ENCODE results near the gene SPATA46.

Gene SPATA46

GRCh38 chr1:162375463-162375862, 1.2 kb downstream of the SPATA46 start:
- H3K79me1 ChIP-seq (ENCODE audit: low read length), result no peaks in the 10 kb centered on the region
- no peak overlapping the region for H4K5ac ChIP-seq (ENCODE audit: low read length)
- H4K8ac ChIP-seq (ENCODE audit: low read depth, low read length), result no peak overlapping the region
- H3K79me2 ChIP-seq (ENCODE audit: control insufficient read depth, insufficient read depth, low read length), result no peaks in the 10 kb centered on the region
- no peaks in the 10 kb centered on the region for H3K4me1 ChIP-seq (ENCODE audit: control insufficient read depth, low read depth, low read length)
- no peak overlapping the region for H3K9ac ChIP-seq (ENCODE audit: low read length)
- no peak overlapping the region for H2AK5ac ChIP-seq (ENCODE audit: low read length)
- H3K27ac ChIP-seq (ENCODE audit: low read depth, low read length), result no peak overlapping the region
- H3K56ac ChIP-seq (ENCODE audit: low read length), result no peak overlapping the region
- no peak overlapping the region for H3K23ac ChIP-seq (ENCODE audit: low read length)
- H2BK120ac ChIP-seq (ENCODE audit: low read depth, low read length), result no peak overlapping the region
- H3K36me3 ChIP-seq (ENCODE audit: control insufficient read depth, insufficient read depth, low read length), result no peaks in the 10 kb centered on the region
- DNase-seq, result no peak
- no peak overlapping the region for H2BK15ac ChIP-seq (replicated peaks; ENCODE audit: low read depth)
- WGBS (ENCODE audit: extremely low coverage, insufficient coverage, low lambda C conversion rate), result no CpG with 5 or more reads among the region's 8 CpGs
- H3K4ac ChIP-seq (ENCODE audit: low read depth, low read length), result no peak overlapping the region
- no peak overlapping the region for H3K4me2 ChIP-seq (ENCODE audit: low read length)
- H3K4me3 ChIP-seq (ENCODE audit: low read length), result no peak overlapping the region
- no peaks in the 10 kb centered on the region for H3K27me3 ChIP-seq (ENCODE audit: insufficient read depth, low read length, poor library complexity)
- no peak overlapping the region for H2BK5ac ChIP-seq (ENCODE audit: low read length)
- no peak overlapping the region for H3K18ac ChIP-seq (ENCODE audit: low read length)

GRCh38 chr1:162374406-162374805, 2.2 kb downstream of the SPATA46 start:
- no peak overlapping the region for H2BK120ac ChIP-seq (ENCODE audit: low read depth, low read length)
- H3K79me2 ChIP-seq (ENCODE audit: control insufficient read depth, insufficient read depth, low read length), result no peaks in the 10 kb centered on the region
- no peaks in the 10 kb centered on the region for H3K36me3 ChIP-seq (ENCODE audit: control insufficient read depth, insufficient read depth, low read length)
- no peaks in the 10 kb centered on the region for H3K27me3 ChIP-seq (ENCODE audit: insufficient read depth, low read length, poor library complexity)
- no peak overlapping the region for H3K27ac ChIP-seq (ENCODE audit: low read depth, low read length)
- H3K4me3 ChIP-seq (ENCODE audit: low read length), result no peak overlapping the region
- H4K8ac ChIP-seq (ENCODE audit: low read depth, low read length), result no peak overlapping the region
- H3K23ac ChIP-seq (ENCODE audit: low read length), result no peak overlapping the region
- no peak overlapping the region for H4K5ac ChIP-seq (ENCODE audit: low read length)
- H3K4me1 ChIP-seq (ENCODE audit: control insufficient read depth, low read depth, low read length), result no peaks in the 10 kb centered on the region
- H2BK5ac ChIP-seq (ENCODE audit: low read length), result no peak overlapping the region
- H2AK5ac ChIP-seq (ENCODE audit: low read length), result no peak overlapping the region
- WGBS (ENCODE audit: extremely low coverage, insufficient coverage, low lambda C conversion rate), result no CpG with 5 or more reads among the region's 9 CpGs
- no peaks in the 10 kb centered on the region for H3K79me1 ChIP-seq (ENCODE audit: low read length)
- H3K4me2 ChIP-seq (ENCODE audit: low read length), result no peak overlapping the region
- no peak overlapping the region for H3K56ac ChIP-seq (ENCODE audit: low read length)
- H3K18ac ChIP-seq (ENCODE audit: low read length), result no peak overlapping the region
- H3K9ac ChIP-seq (ENCODE audit: low read length), result no peak overlapping the region
- H2BK15ac ChIP-seq (replicated peaks; ENCODE audit: low read depth), result no peak overlapping the region
- DNase-seq, result no peak
- H3K4ac ChIP-seq (ENCODE audit: low read depth, low read length), result no peak overlapping the region

- Histone ChIP-seq H3K4me3 (ENCODE audit: low read length) (no peak overlapping the region), H3K56ac (ENCODE audit: low read length) (no peak overlapping the region), H2BK15ac (replicated peaks; ENCODE audit: low read depth) (no peak overlapping the region), H2BK120ac (ENCODE audit: low read depth, low read length) (no peak overlapping the region), H3K23ac (ENCODE audit: low read length) (no peak overlapping the region), H4K5ac (ENCODE audit: low read length) (no peak overlapping the region), H2AK5ac (ENCODE audit: low read length) (no peak overlapping the region), H3K79me1 (ENCODE audit: low read length) (no peaks in the 10 kb centered on the region), H3K18ac (ENCODE audit: low read length) (no peak overlapping the region), H3K79me2 (ENCODE audit: control insufficient read depth, insufficient read depth, low read length) (no peaks in the 10 kb centered on the region), H3K4ac (ENCODE audit: low read depth, low read length) (no peak overlapping the region), H3K27me3 (ENCODE audit: insufficient read depth, low read length, poor library complexity) (no peaks in the 10 kb centered on the region), H3K36me3 (ENCODE audit: control insufficient read depth, insufficient read depth, low read length) (no peaks in the 10 kb centered on the region), H3K4me1 (ENCODE audit: control insufficient read depth, low read depth, low read length) (no peaks in the 10 kb centered on the region), H4K8ac (ENCODE audit: low read depth, low read length) (no peak overlapping the region), H3K9ac (ENCODE audit: low read length) (no peak overlapping the region), H3K4me2 (ENCODE audit: low read length) (no peak overlapping the region), H3K27ac (ENCODE audit: low read depth, low read length) (no peak overlapping the region), H2BK5ac (ENCODE audit: low read length) (no peak overlapping the region)
- DNase-seq, result no peak
- no CpG with 5 or more reads among the region's 8 CpGs for WGBS (ENCODE audit: extremely low coverage, insufficient coverage, low lambda C conversion rate)
These were observed 3.0 kb downstream of the SPATA46 start for GRCh38 chr1:162373541-162374260.

- Histone ChIP-seq H3K4me3 (ENCODE audit: low read length) (no peak overlapping the region), H3K4ac (ENCODE audit: low read depth, low read length) (no peak overlapping the region)
These were observed 3.6 kb downstream of the SPATA46 start for GRCh38 chr1:162373072-162373427.

GRCh38 chr1:162372159-162373071, 4.2 kb downstream of the SPATA46 start:
- H2AK5ac ChIP-seq (ENCODE audit: low read length), result no peak overlapping the region
- no CpG with 5 or more reads among the region's 13 CpGs for WGBS (ENCODE audit: extremely low coverage, insufficient coverage, low lambda C conversion rate)
- H2BK15ac ChIP-seq (replicated peaks; ENCODE audit: low read depth), result no peak overlapping the region
- H3K9ac ChIP-seq (ENCODE audit: low read length), result no peak overlapping the region
- H3K4me3 ChIP-seq (ENCODE audit: low read length), result no peak overlapping the region
- no peak overlapping the region for H3K18ac ChIP-seq (ENCODE audit: low read length)
- no peak overlapping the region for H4K8ac ChIP-seq (ENCODE audit: low read depth, low read length)
- H3K23ac ChIP-seq (ENCODE audit: low read length), result no peak overlapping the region
- no peaks in the 10 kb centered on the region for H3K4me1 ChIP-seq (ENCODE audit: control insufficient read depth, low read depth, low read length)
- H2BK120ac ChIP-seq (ENCODE audit: low read depth, low read length), result no peak overlapping the region
- peak; percentile 60 for DNase-seq
- H3K79me2 ChIP-seq (ENCODE audit: control insufficient read depth, insufficient read depth, low read length), result no peaks in the 10 kb centered on the region
- H3K27me3 ChIP-seq (ENCODE audit: insufficient read depth, low read length, poor library complexity), result no peaks in the 10 kb centered on the region
- H3K4me2 ChIP-seq (ENCODE audit: low read length), result no peak overlapping the region
- no peak overlapping the region for H3K4ac ChIP-seq (ENCODE audit: low read depth, low read length)
- no peaks in the 10 kb centered on the region for H3K79me1 ChIP-seq (ENCODE audit: low read length)
- H3K56ac ChIP-seq (ENCODE audit: low read length), result no peak overlapping the region
- no peak overlapping the region for H4K5ac ChIP-seq (ENCODE audit: low read length)
- no peaks in the 10 kb centered on the region for H3K36me3 ChIP-seq (ENCODE audit: control insufficient read depth, insufficient read depth, low read length)
- H2BK5ac ChIP-seq (ENCODE audit: low read length), result no peak overlapping the region
- H3K27ac ChIP-seq (ENCODE audit: low read depth, low read length), result no peak overlapping the region

More at GRCh38 chr1:162373072-162373427, 3.6 kb downstream of the SPATA46 start:
- Histone ChIP-seq H3K27me3 (ENCODE audit: insufficient read depth, low read length, poor library complexity) (no peaks in the 10 kb centered on the region), H3K36me3 (ENCODE audit: control insufficient read depth, insufficient read depth, low read length) (no peaks in the 10 kb centered on the region), H2AK5ac (ENCODE audit: low read length) (no peak overlapping the region), H3K23ac (ENCODE audit: low read length) (no peak overlapping the region), H3K56ac (ENCODE audit: low read length) (no peak overlapping the region), H3K79me2 (ENCODE audit: control insufficient read depth, insufficient read depth, low read length) (no peaks in the 10 kb centered on the region), H4K5ac (ENCODE audit: low read length) (no peak overlapping the region), H4K8ac (ENCODE audit: low read depth, low read length) (no peak overlapping the region), H2BK5ac (ENCODE audit: low read length) (no peak overlapping the region), H3K4me2 (ENCODE audit: low read length) (no peak overlapping the region), H2BK120ac (ENCODE audit: low read depth, low read length) (no peak overlapping the region), H3K18ac (ENCODE audit: low read length) (no peak overlapping the region), H3K4me1 (ENCODE audit: control insufficient read depth, low read depth, low read length) (no peaks in the 10 kb centered on the region), H3K27ac (ENCODE audit: low read depth, low read length) (no peak overlapping the region), H3K79me1 (ENCODE audit: low read length) (no peaks in the 10 kb centered on the region), H3K9ac (ENCODE audit: low read length) (no peak overlapping the region), H2BK15ac (replicated peaks; ENCODE audit: low read depth) (no peak overlapping the region)
- no peak for DNase-seq
- WGBS (ENCODE audit: extremely low coverage, insufficient coverage, low lambda C conversion rate), result no CpG with 5 or more reads among the region's 1 CpG

All from mesendoderm (in vitro differentiated cells).